ENCODE measurements around the gene FBXL16.

DNA sequence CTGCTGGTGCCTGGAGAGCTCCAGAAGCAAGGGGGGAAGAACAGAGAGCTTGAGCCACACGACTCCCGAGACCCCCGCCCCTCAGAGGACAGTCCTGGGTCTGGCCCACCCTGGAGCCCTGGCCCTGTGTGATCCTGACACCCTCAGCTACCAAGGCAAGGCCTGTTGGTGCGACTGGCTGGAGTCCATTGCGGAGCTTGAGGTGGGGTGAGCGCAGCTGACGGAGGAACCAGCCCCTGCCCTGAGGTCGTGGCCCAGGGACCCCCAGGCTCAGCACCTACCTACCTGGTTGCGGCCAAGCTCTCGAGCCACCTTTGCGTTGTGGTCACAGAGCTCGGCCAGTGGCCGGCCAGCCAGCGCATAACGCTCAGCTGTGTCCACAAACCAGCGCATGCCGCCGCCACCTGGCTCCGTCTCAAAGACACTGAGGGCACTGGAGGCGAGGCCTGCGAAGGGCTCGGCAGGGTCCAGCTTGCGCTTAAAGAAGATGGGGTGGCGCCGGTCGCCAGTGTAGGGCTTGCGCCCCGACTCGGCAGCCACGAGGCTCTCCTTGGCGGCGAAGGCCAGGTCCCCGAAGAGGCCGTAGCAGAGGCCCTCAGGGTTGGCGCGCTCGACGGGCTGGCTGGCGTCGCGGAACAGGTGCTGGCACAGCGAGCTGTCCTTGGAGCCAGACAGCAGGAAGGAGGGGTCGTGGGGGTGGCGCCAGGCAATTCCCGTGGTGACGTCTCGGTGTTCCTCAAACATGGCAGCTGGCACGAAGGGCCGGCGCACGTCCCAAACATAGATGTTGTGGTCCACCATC is 18.9 kb downstream of the FBXL16 start:
- TF ChIP-seq, protein P1, sequence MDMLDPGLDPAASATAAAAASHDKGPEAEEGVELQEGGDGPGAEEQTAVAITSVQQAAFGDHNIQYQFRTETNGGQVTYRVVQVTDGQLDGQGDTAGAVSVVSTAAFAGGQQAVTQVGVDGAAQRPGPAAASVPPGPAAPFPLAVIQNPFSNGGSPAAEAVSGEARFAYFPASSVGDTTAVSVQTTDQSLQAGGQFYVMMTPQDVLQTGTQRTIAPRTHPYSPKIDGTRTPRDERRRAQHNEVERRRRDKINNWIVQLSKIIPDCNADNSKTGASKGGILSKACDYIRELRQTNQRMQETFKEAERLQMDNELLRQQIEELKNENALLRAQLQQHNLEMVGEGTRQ (IDR thresholded peaks at IDR 0.05; ENCODE audit: low read depth, low read length), result no peak
- TF ChIP-seq, protein P1 (CRISPR knock-in tag; IDR thresholded peaks at IDR 0.05; ENCODE audit: borderline replicate concordance), result no peak
- TF ChIP-seq POLR2AphosphoS5 (IDR thresholded peaks at IDR 0.05; ENCODE audit: low read depth, low read length), result no peak
- no peak for TF ChIP-seq ATF7 (IDR thresholded peaks at IDR 0.05)
- no peak for TF ChIP-seq ATF7 (CRISPR knock-in tag; IDR thresholded peaks at IDR 0.05)
- TF ChIP-seq, protein P2, sequence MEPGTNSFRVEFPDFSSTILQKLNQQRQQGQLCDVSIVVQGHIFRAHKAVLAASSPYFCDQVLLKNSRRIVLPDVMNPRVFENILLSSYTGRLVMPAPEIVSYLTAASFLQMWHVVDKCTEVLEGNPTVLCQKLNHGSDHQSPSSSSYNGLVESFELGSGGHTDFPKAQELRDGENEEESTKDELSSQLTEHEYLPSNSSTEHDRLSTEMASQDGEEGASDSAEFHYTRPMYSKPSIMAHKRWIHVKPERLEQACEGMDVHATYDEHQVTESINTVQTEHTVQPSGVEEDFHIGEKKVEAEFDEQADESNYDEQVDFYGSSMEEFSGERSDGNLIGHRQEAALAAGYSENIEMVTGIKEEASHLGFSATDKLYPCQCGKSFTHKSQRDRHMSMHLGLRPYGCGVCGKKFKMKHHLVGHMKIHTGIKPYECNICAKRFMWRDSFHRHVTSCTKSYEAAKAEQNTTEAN (CRISPR knock-in tag; conservative IDR thresholded peaks at IDR 0.05), result no peak
- no peak for TF ChIP-seq GABPA (IDR thresholded peaks at IDR 0.05; ENCODE audit: low read depth, low read length)
- TF ChIP-seq GABPA (CRISPR knock-in tag; IDR thresholded peaks at IDR 0.05; ENCODE audit: low read depth), result no peak
- TF ChIP-seq, protein P3, sequence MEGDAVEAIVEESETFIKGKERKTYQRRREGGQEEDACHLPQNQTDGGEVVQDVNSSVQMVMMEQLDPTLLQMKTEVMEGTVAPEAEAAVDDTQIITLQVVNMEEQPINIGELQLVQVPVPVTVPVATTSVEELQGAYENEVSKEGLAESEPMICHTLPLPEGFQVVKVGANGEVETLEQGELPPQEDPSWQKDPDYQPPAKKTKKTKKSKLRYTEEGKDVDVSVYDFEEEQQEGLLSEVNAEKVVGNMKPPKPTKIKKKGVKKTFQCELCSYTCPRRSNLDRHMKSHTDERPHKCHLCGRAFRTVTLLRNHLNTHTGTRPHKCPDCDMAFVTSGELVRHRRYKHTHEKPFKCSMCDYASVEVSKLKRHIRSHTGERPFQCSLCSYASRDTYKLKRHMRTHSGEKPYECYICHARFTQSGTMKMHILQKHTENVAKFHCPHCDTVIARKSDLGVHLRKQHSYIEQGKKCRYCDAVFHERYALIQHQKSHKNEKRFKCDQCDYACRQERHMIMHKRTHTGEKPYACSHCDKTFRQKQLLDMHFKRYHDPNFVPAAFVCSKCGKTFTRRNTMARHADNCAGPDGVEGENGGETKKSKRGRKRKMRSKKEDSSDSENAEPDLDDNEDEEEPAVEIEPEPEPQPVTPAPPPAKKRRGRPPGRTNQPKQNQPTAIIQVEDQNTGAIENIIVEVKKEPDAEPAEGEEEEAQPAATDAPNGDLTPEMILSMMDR (CRISPR knock-in tag; IDR thresholded peaks at IDR 0.05), result no peak
- TF ChIP-seq ZNF335 (CRISPR knock-in tag; IDR thresholded peaks at IDR 0.05), result no peak
- TF ChIP-seq EZH2 (conservative IDR thresholded peaks at IDR 0.05; ENCODE audit: low read depth, low read length), result no peak
